Activated effector memory CD4-positive, alpha-beta T cell treated with anti-CD3 and anti-CD28 coated beads, Interleukin-2, amount 50 U/mL, for 16 hours (primary cell): ENCODE data around the gene EMC9.

Experiments
- DNase-seq: peaks from one replicate; pipeline ENCODE4 v3.0.0-alpha.2; 2020

Gene EMC9

GRCh38 chr14:24176599-24176998 is 35.2 kb upstream of the EMC9 start:
- DNase-seq, result no peak

- no peak for DNase-seq
Observed at GRCh38 chr14:24172871-24173281, 31.5 kb upstream of the EMC9 start.

GRCh38 chr14:24172261-24172860 is 31.0 kb upstream of the EMC9 start:
- no peak for DNase-seq

- peak; percentile 88 for DNase-seq
Observed at GRCh38 chr14:24171422-24172260, 30.2 kb upstream of the EMC9 start, which contains the start of gene REC8. REC8 (plus strand) TSS chr14:24172080; CDS start chr14:24172553, 473 bp downstream.

GRCh38 chr14:24167469-24168114 is 26.2 kb upstream of the EMC9 start:
- DNase-seq, result no peak

GRCh38 chr14:24165785-24166184 is 24.4 kb upstream of the EMC9 start:
- DNase-seq, result no peak

- no peak for DNase-seq
Observed at GRCh38 chr14:24164518-24164991, 23.2 kb upstream of the EMC9 start.

GRCh38 chr14:24162093-24162492 is 20.7 kb upstream of the EMC9 start:
- peak; percentile 72 for DNase-seq

GRCh38 chr14:24160850-24161804 is 19.7 kb upstream of the EMC9 start, which contains the start of gene IRF9:
IRF9 (plus strand) TSS chr14:24161265; CDS start chr14:24162145, 880 bp downstream.
- DNase-seq, result peak; percentile 99

GRCh38 chr14:24160499-24160849 is 19.1 kb upstream of the EMC9 start:
- no peak for DNase-seq

- DNase-seq, result no peak
Observed at GRCh38 chr14:24159777-24160498, 18.5 kb upstream of the EMC9 start.

- no peak for DNase-seq
Observed at GRCh38 chr14:24157331-24157730, 15.9 kb upstream of the EMC9 start.

- DNase-seq, result no peak
Observed at GRCh38 chr14:24156840-24157239, 15.4 kb upstream of the EMC9 start.

- DNase-seq, result no peak
Observed at GRCh38 chr14:24155100-24155499, 13.7 kb upstream of the EMC9 start.

GRCh38 chr14:24151404-24152080 is 10.2 kb upstream of the EMC9 start:
- DNase-seq, result no peak

GRCh38 chr14:24150993-24151392 is 9.6 kb upstream of the EMC9 start:
- no peak for DNase-seq

GRCh38 chr14:24150567-24150966 is 9.2 kb upstream of the EMC9 start:
- DNase-seq, result no peak

GRCh38 chr14:24150061-24150460 is 8.7 kb upstream of the EMC9 start:
- no peak for DNase-seq

GRCh38 chr14:24149302-24149969 is 8.0 kb upstream of the EMC9 start:
- no peak for DNase-seq

GRCh38 chr14:24147761-24148428 is 6.5 kb upstream of the EMC9 start:
- no peak for DNase-seq
